ENCODE measurements around the gene NOL11. TPM values are rescaled to one million over a fixed set of nuclear protein-coding genes. Genes with fewer than 3 reads are reported as not detected.

The NOL11 gene
- 10 to 100 TPM; 26.1 to 32.4 TPM for total RNA-seq
- long read RNA-seq, transcript NOL11-201 (18 exons, 2,947 nt): major isoform, 37 of 40 reads
- long read RNA-seq, partial matches to known transcripts: 1 of 40 reads
- long read RNA-seq, other reads (novel, unspliced or antisense): 2 of 40 reads

DNA sequence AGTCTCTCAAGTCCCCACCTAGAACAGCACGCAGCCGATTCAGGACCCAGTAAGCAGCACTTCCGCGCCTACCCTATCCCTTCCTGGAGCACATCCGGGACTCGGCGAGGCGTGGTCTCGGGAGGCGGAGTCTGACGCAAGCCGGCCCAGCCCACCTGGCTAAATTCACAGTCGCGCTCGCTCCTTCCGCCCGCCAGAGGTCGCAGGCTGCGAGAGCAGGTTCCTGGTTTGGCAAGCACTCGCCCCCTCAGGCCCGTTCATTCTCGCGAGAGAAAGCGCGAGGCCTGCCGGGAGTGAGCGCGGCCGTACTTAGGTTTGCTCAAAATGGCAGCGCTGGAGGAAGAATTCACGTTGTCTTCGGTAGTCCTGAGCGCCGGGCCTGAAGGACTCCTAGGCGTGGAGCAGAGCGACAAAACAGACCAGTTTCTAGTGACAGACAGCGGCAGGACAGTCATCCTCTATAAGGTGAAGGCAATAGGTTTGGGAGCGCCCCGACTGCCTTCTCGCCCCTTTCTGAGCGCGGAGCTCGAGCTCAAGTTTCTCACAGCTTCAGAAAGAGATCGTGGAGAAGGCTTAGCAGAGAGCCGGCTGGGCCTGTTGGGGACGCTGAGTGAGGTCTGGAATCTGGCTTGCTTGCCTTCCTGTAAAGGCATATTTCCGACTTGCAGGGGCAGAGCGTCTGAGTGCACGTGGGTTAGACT is at the start of gene NOL11:
TSS of gene NOL11 (plus strand) at position 313 of the 701 bp plus-strand sequence. CDS start at position 325, 12 bp downstream.
- ATAC-seq (peak; percentile 99), DNase-seq (peak; percentile 98)
- intact Hi-C loops (cut with DNase I): loop anchor here in 1 of 2 donors (10.0 kb wide), 2 partner anchors 57 to 353 kb away; partner anchors contain the start of gene PSMD12

DNA sequence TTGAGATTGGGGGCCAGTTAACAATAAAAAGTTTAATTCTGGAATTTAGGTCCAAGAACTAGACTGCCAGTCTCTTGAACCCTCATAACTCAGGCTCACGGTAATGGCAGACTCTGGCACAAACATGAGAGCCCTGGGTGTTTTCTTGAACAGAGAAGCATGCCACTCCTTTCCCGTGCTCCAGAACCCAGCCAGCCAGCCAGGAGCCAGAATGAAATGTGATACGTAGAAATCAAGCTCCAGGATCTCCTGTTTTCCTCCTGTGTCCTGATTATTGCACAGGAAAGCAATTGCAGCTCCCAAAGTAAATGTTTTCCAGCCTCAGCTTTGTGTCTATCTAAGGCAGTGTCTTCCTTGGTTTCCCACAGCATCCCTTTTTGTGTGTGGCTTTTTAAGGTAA is 46.2 kb upstream of the NOL11 start:
- ATAC-seq (no peak), DNase-seq (peak; percentile 49)
- intact Hi-C loops (cut with DNase I): loop anchor here in 1 of 2 donors (10.0 kb wide), 1 partner anchor 97 kb away; no protein-coding TSS in a partner anchor

DNA sequence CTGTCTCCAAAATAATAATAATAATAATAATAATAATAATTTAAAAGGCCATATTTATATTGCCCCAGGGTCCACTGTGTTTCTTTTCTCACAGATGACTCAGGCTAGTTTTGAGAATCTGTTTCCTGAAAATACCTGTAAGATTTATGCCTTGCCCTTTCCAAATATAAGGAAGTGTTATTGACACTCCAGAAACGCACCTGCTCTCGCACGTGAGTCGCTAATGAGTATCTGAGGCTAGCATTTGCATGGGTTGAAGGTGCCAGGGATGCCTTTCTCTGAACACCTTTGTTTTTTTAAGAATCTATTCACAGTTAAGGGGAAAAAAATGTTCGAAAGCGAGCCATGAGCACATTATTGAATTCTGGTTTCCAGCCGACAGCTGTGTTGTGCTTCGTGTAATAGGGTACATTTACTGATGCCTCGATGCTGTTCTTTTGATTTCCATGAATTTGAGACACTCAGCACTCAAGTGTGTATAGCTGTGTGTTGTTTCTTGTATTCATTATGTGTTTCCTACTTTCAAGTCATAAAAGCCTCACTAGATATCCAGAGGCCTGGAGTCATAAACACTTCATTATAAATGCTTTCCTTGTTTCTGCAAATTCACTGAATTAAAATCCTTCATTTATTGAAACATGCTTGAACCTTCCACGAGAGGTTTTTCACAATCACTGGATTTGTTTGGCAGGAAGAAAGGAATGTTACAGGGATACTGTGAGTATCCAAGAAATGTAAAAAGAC is 45.0 kb upstream of the NOL11 start:
- ATAC-seq (no peak), DNase-seq (no peak)
- intact Hi-C loops (cut with DNase I): loop anchor here in 1 of 2 donors (10.0 kb wide), 1 partner anchor 98 kb away; no protein-coding TSS in a partner anchor

DNA sequence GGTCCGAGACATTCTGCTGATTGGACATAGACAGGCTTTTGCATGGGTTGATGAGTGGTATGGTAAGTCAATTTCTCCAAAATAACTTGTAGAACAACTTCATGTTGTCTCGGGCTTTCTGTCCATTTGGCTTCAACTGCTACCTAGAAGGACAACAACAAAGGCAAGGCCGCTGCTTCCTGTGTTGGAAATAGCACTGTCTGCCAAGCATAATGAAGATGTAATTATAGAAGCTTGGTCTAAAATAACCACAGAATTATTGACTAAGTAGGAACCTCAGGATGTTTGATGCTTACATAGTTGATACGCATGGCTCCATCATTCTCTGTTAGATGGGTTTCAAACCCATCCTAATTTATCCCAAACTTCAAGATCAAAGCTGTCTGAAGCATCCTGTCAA is 42.3 kb upstream of the NOL11 start:
- intact Hi-C loops (cut with DNase I): loop anchor here in 1 of 2 donors (10.0 kb wide), 1 partner anchor 101 kb away; no protein-coding TSS in a partner anchor
- ATAC-seq (no peak), DNase-seq (no peak)

DNA sequence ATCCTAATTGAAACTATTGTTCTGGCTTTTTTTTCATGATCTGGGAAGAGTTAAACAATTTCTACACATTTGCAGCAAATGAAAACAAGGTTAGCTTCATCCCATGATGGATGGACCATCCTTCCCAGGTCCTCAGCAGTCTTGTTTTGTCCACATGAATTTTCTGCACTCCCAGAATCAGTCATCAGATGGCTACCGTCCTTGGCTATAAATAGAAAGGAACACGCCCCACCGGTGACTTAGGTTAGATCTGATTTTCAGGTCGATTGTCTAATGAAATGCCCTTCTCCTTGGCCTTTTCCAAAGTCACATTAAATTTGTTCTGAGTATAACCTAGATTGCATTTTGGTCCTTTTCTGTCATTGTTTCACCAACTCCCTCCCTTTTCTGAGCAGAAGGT is 41.4 kb upstream of the NOL11 start:
- ATAC-seq (no peak), DNase-seq (no peak)
- intact Hi-C loops (cut with DNase I): loop anchor here in 1 of 2 donors (10.0 kb wide), 1 partner anchor 102 kb away; no protein-coding TSS in a partner anchor

DNA sequence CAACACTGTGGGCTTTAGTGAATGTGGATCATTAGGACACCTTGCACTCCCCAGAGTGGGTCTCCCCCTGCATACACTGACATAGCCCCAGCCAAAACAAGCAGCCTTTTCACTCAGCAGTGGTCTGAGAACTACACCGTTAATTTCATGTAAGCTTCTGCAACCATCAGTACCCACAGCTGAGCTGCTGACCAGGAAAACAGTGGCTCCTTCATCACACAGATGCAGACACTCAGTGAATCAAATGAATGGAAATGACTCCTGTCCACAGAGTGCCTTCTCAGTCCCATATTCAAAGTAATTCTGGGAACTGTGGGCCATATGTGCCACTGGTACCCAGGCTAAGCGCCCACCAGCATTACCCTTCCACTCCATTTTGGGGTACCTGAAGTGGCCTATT is 39.3 kb upstream of the NOL11 start:
- ATAC-seq (no peak), DNase-seq (no peak)
- intact Hi-C loops (cut with DNase I): loop anchor here in 1 of 2 donors (10.0 kb wide), 1 partner anchor 104 kb away; no protein-coding TSS in a partner anchor

DNA sequence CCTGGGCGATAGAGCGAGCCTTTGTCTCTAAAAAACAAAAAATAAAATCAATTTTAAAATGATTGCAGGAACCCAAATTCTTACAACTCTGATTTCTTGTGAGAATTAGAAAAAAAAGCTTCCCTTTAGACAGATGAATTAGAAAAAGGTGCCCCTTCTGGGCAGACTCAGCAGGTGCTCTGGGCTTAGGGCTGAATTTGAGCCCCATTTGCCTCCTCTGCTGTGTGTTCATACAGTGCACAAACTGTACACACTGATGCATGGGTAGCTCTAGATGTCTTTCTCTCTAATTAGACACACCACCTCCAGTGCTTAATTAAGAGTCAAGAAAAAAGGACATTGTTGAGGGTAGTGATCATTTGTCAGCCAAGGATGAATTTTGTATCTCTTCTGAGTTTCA is 38.5 kb upstream of the NOL11 start:
- intact Hi-C loops (cut with DNase I): loop anchor here in 1 of 2 donors (10.0 kb wide), 1 partner anchor 104 kb away; no protein-coding TSS in a partner anchor
- DNase-seq (no peak), ATAC-seq (no peak)

DNA sequence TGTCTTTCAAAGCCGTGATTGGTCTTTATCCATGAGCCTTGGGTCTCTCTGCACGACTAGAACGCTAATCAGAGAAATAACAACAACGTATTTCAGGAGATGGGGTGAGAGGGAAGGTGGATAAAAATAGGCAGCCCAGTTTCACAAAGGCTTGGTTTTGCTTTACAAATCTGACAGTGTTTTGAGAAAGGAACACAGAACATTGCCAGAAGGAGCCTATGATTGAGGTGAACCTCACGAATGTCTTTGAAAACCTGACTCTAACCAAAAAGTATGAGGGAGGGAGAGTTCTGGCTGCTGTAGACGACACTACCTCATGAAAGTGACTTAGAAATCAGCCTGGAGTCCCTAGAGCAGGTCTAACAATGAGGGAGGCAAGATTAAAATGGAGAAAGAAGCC is 38.0 kb upstream of the NOL11 start:
- intact Hi-C loops (cut with DNase I): loop anchor here (5.0 to 10.0 kb wide), 3 partner anchors 45 to 302 kb away; partner anchors contain the start of gene PITPNC1 (in 1 of the 2)
- DNase-seq (no peak), ATAC-seq (no peak)

DNA sequence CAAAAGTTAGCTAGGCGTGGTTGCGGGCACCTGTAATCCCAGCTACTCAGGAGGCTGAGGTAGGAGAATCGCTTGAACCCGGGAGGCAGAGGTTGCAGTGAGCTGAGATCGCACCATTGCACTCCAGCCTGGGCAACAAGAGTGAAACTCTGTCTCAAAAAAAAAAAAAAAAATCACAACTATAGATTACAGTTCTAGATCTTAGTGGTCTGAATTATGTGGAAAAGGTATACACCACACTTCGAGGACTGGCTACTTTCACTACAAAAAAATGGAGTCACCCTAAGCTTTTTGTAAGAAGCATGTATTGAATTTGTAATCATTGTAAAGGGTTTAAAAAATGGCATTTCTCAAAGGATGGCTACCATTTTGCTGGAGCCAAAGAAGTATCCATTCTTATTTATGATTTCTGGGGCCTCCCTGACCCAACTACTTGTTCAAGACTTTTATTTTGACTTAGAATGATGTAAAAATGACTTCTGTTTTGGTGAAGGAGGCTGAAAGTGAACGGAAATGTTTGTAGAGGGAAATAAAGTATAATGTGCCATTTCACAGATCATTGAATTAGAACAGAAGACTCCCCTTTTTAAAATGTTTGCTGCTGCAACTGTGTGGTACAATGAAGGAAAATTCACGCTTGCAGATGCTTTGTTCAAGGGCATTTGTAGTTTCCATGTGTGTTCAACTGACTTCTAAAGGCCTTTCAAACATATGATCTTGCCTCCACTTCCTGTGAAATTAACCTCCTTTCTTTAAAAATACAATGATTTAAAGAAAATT is 37.1 kb upstream of the NOL11 start:
- intact Hi-C loops (cut with DNase I): loop anchor here (5.0 to 10.0 kb wide), 2 partner anchors 46 to 303 kb away; partner anchors contain the start of gene PITPNC1 (in 1 of the 2)
- no peak for DNase-seq

DNA sequence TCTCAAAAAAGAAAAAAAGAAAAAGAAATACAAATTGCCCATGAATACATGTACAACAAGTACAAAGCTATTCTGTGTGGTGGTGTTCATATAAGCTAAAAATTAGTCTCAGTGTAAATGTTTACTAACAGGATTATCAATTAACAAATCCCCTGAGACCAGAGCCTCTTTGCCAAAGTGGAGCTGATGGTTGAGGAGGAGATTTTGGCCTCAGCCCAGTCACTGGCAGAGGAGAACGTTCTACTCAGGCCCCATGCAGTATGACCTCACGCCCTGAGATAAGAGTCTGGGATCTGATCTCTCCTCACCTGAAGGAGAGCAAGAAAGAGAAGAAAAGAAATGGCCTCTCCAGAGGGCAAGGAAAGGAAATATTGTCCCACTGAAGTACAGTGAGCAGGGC is 35.5 kb upstream of the NOL11 start:
- intact Hi-C loops (cut with DNase I): loop anchor here (5.0 to 10.0 kb wide), 2 partner anchors 47 to 305 kb away; partner anchors contain the start of gene PITPNC1 (in 1 of the 2)
- ATAC-seq: no peak
- no peak for DNase-seq

More for the DNA sequence above, 37.1 kb upstream of the NOL11 start:
- no peak for ATAC-seq

DNA sequence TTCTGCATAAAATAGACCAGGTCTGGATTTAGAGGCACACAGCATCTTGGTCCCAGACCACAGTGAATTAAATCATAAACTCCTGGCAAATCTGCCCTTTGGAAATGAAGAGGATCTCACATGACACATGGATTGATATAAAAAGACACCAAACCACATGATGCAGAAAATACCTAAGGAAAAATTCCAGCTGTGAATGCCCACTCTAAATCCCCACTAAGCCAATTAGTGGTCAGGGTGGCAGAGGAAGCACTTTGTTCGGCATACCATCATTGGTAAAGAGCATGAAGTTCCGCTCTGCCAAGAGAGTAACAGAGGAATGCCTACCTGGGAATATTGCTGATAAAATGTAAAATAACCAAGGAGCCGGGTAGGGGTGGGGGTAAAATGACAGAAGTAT is 32.4 kb upstream of the NOL11 start:
- intact Hi-C loops (cut with DNase I): loop anchor here in 1 of 2 donors (10.0 kb wide), 1 partner anchor 51 kb away; no protein-coding TSS in a partner anchor

DNA sequence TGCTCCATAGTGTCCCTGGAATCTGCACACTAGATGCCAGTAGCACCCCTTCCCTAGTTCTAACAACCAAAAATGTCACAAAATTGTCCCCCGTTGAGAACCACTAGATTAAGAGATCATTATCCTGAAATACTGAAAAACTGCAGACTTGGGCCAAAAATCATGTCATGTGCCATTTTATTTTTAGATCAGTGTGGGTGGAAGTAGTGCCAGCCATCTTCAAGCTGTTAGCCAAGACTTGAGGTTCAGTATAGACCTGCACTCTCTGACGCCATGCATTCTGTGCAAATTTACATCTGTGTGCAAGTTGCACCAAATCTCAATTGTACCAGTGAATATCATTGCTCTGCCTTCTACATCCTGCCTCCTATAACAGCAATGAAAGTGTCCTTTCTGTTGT is 31.5 kb upstream of the NOL11 start:
- intact Hi-C loops (cut with DNase I): loop anchor here in 1 of 2 donors (10.0 kb wide), 1 partner anchor 51 kb away; no protein-coding TSS in a partner anchor
- DNase-seq (no peak), ATAC-seq (no peak)

More for the DNA sequence above, 32.4 kb upstream of the NOL11 start:
- DNase-seq (no peak), ATAC-seq (no peak)

DNA sequence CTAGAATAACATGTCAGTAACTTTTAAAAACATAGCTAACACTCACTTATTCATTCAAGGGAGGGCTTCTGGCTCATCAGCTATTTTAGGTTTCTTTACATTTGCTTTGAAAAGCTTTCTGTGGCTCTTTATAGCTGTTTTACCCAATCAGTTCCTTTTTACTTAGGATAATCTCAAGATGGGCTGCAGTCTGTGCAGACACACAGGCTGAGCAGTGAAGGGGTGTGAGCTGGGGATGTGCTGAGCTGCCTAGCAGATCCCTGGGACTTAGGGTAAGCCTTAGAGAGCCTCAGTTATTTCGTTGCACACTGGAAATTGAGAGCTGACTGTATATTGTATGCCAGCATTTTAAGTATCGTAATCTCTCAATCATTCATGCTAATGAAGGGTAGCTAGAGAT is 30.2 kb upstream of the NOL11 start:
- intact Hi-C loops (cut with DNase I): loop anchor here in 1 of 2 donors (10.0 kb wide), 1 partner anchor 53 kb away; no protein-coding TSS in a partner anchor
- DNase-seq (no peak), ATAC-seq (no peak)

DNA sequence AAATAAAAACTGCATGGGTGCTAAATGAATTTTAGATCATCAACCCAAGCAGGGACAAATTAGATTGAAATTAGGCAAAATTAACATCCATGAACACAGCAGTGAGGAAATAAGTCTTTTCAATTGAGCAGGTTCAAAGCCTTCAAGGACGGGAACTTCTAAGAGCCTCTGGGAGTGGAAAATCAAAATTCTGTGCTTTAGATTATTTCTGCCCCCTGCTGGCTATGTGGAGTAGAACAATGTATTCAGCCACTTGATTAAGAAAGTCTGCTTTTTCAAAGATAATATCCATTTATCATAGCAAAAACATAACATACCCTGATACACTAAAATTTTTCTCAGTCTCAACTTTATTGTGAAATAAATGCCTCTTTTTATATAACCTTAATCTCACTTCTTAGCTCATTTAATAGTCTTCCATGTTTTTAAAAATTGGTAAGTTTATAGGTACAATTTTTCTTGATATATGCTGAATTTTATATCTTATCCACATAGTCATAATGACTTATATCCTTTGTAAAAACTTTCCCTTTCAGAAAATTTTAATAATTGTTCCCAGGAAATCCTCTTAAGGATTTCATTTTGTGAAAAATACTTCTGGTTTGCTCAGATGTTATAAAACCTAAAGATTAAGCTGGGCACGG is 28.1 kb upstream of the NOL11 start:
- DNase-seq (peak; percentile 34), ATAC-seq (peak; percentile 44 to 49)
- intact Hi-C loops (cut with DNase I): loop anchor here in 1 of 2 donors (2.0 to 10.0 kb wide), 3 partner anchors 55 to 313 kb away; partner anchors contain the start of gene PITPNC1

DNA sequence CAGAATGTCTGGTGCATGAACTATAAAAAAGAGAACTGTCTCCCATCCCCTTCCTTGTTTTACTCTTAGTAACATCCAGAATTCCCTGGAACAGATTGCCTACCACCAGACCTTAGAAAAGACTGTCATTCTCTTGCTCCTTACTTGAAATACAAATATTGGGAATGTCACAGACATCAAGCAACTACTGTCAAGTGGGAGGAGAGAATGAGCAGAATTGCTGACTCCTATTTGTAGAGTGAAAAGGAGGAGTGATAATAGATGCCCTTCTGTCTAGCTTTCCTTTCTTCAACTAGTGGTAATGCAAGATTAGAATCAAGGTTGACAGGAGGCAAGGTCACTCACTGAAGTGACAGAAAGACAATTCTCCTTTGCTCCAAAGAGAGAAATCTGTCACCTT is 23.9 kb upstream of the NOL11 start:
- ATAC-seq (no peak), DNase-seq (no peak)
- intact Hi-C loops (cut with DNase I): loop anchor here in 1 of 2 donors (10.0 kb wide), 1 partner anchor 209 kb away; no protein-coding TSS in a partner anchor

DNA sequence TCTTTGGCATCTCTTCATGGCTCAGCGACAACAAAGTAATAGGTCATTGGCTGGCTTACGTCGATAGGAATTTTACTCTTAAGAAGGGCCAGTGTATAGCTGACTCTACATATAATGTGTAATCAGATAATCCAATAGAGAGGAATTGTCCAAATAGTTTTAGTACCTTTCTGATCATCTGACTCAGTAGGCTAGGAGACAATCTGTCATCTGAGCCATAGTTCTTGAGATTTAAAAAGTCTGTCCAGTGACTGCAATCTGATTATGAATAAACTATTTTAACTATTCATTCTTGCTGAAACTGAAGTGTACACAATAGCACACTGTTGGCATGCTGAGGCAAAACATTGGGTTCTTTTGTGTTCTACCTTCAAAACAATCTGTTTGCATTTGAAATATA is 21.4 kb upstream of the NOL11 start:
- ATAC-seq: no peak
- intact Hi-C loops (cut with DNase I): loop anchor here in 1 of 2 donors (10.0 kb wide), 1 partner anchor 212 kb away; no protein-coding TSS in a partner anchor

DNA sequence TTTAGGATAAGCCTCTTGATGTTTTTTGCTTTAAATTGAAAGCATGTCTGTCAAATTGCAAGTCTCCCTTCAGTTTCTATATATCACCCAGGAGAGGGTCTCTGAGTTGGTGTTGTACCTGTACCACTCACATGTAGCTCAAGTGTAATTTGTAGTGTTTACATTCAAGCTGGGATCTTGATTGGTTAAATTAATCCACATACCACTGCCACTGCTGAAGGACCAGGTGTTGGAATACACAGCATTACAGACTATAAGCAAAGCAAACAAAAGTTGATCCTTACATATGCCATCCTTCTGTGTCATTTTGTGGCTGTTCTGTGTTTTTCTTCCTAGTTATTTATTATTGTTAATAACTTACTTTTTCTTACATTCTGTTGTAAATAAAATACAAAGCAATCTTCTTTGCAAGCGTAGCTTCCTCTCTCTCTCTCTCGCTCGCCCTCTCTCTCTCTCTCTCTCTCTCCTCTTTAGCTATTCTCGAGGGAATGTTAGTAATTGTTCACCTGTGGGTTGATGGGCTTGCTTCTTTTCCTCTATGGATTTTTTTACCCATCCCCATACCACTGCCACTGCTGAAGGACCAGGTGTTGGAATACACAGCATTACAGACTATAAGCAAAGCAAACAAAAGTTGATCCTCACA is 20.8 kb upstream of the NOL11 start:
- intact Hi-C loops (cut with DNase I): loop anchor here in 1 of 2 donors (10.0 kb wide), 1 partner anchor 212 kb away; no protein-coding TSS in a partner anchor
- ATAC-seq (no peak), DNase-seq (no peak)

More for the DNA sequence above, 21.4 kb upstream of the NOL11 start:
- no peak for DNase-seq

Data from left cardiac atrium (tissue), 4 donors.